Fibroblast of skin of back (primary cell): ENCODE data around the gene VAC14.
A peak's percentile ranks its signal among the peaks of the same experiment; 100 is the strongest.
"Not testable (repeated sequence)": the region's sequence is repeated elsewhere in the genome, so short reads cannot be mapped to it uniquely, and the experiment has no call there.

Experiments used
- DNase-seq: peaks from one replicate; pipeline ENCODE4 v3.0.0-alpha.2; 2013

The VAC14 gene

DNA sequence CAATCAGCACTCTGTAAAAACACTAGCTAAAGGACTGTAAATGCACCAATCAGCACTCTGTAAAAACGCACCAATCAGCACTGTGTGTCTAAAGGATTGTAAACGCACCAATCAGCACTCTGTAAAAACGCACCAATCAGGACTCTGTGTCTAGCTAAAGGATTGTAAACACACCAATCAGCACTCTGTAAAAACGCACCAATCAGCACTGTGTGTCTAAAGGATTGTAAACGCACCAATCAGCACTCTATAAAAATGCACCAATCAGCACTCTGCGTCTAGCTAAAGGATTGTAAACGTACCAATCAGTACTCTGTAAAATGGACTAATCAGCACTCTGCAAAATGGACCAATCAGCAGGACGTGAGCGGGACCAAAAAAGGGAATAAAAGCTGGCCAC lies 58.0 kb downstream of the VAC14 start:
- not testable (repeated sequence) for DNase-seq

DNA sequence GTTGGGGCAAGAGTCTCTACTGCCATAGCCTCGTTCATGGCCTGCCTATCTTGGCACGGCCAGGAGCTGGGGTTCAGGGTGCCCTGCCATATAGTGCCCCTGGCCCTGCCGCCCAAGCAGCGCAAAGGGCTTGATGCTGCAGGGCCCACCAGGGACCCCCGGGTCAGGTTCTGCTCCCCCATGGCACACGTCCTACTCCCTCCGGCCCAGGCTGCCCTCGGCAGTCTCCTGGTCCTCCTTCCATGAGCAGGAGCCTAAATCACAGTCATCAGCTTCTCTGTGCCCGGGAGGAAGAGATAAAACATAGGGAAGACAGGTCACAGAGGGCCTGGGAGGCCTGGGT lies 59.2 kb downstream of the VAC14 start:
- DNase-seq: no peak

DNA sequence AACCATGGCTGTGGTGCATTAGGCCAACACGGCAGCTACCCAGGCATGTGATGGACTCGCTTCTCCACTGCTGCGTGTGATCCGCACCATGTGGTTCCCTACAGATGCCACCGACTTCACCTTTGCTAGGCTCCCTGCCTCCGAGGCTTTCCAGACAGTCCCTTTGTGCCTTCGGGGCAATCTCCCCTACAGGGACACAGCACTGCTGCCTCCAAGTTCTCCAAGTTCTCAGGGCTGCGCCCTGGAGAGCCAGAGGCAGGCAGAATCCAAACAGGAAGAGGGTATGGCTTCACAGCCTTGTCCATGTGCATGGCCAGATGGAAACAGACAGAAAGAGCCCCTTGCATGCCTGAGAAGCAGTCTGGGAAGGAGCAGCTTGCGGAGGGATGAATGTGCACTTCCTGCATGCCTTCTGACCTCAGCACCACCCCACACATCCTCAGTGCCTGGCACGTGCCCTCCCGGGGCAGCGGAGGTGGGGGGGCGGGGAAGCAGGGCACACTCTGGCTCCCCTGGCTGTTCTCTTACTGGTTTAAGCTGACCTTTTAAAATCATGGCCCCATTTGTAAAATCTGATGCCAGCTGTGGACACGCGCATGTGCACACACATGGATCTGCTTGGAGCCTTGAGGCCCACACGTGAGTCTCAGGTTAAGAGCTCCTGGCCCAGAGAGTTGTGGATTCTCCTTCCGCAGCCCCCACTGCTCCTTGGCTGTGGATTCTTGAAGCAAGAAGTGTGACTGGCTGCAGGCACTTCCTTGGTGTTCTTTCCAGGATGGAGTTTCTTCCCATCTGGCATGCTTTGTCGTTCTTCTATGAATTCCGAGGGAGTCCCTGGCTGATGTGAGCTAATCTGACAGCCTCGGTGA lies 59.8 kb downstream of the VAC14 start:
- peak; percentile 89 for DNase-seq

DNA sequence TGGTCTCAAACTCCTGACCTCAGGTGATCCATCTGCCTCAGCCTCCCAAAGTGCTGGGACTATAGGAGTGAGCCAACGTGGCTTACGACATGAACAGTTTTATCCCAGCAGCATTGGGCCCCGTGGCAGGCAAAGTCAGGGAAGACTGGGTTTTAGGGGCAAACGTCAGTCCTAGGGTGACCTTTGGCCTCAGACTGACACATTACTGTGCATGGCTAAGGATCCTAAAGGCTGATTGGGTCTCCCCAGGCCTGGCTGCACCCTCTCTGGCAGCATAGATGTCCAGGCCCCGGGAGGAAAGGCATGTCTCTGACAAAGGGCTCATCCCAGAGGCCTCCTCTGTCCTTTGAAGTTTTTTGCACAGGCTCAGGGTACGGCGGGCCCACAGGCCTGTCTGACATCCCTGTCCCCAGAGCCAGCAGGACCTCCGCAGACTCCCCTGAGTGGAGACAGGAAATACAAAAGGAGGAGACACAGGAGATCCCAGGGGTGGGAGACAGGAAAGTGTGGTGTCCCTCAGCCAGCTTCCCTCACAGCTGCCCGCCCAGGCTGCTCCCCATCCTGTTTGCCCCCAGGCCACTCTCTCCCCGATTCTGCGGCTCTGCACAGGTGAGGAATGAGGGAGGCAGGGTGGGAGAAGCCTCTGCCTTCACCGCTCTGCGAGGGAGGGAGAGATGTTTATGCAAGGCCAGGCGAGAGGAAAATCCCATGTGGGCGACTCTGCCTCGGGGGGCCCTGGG lies 60.6 kb downstream of the VAC14 start:
- no peak for DNase-seq

DNA sequence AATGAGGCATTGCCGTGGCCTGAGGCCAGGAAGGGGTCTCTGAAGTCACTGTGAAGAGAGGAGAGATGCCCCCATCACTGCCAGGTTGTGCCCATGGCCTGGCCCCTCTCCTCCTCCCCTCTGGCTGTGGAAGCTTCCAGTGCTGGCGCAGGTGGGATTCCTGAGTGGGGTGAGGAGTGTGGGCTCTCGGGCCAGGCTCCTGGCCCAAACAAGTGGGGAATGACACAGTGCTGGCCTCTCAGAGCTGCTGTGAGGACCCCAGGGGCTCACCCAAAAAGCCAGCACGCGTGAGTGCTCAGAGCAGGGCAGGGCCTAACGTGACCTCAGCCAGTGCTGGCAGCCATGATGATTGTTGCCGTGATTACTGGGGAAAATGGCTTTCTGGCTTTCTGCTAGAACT lies 61.6 kb downstream of the VAC14 start:
- DNase-seq: no peak

DNA sequence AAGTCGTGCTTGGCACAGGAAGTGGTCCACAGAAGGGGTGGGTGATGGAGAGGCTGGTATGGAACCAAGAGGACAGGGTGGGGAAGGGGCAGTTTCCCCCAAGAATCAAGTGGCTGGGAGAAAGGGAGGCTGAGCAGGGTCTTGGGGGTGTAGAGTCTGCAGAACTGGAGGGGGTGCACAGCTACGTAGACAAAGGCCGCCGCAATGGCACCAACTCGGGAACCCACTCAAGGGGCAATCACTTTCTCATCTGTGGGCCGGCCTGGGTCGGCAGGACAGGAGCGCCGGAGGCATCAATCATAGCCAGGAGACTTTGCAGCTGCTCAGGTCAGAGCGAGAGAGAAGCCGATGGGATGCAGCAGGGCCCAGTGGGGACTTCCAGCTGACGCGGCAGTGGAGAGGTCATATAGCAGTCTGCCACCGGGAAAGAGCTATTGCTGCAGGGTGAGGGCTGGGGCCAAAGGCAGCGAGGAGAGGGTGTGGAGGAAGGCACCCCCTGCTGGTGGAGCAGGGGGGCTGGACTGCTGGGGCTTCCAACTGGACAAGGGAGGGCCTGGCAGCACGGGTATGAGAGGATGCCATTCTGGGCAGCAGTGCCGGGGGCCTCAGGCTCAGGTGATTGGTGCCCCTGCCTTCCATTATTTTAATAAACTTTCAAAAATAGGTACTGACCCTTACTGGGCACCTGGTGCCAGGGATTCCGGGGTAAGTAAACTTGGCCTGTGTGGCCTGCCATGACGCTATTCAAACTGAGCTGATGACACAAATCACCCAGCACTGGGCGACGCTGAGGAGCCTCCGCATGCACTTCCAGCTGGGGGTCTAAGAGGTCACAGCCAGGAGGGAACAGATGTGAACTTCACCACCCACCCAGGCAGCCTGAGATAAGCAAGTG lies 62.6 kb downstream of the VAC14 start:
- DNase-seq: peak; percentile 67

DNA sequence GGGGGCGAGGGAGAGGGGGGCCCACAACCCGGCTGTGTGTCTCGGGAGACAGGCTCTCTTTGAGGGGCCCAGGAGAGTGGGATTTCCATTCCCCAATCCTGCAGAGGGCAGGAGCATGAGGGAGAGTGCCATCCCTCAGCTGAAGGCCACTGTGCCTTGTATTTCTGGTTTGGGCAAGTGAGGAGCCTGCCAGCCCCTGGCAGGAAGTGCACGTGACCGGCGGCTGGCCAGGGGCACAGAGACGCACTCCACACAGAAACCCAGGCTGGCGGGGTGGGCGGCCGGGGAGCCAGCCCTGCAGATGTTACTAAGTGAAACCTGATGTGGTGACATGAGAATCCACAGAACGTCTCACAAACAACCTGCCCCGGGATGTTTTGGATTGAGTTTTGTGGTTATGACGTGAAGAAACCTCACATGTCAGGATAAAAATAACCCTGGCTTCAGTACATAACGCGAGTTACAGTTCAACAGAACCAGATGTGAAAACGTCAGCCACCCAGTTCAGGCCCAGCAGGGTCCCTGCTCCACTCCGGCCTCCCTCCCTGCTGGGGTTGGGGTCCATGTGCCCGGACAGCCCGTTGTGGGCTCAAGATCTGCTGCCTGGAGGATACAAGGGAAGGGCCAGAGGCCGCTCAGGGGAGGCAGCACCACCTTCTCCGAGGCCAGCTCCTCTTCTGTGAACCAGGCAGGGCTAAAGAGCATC lies 63.4 kb downstream of the VAC14 start:
- DNase-seq: peak; percentile 84

DNA sequence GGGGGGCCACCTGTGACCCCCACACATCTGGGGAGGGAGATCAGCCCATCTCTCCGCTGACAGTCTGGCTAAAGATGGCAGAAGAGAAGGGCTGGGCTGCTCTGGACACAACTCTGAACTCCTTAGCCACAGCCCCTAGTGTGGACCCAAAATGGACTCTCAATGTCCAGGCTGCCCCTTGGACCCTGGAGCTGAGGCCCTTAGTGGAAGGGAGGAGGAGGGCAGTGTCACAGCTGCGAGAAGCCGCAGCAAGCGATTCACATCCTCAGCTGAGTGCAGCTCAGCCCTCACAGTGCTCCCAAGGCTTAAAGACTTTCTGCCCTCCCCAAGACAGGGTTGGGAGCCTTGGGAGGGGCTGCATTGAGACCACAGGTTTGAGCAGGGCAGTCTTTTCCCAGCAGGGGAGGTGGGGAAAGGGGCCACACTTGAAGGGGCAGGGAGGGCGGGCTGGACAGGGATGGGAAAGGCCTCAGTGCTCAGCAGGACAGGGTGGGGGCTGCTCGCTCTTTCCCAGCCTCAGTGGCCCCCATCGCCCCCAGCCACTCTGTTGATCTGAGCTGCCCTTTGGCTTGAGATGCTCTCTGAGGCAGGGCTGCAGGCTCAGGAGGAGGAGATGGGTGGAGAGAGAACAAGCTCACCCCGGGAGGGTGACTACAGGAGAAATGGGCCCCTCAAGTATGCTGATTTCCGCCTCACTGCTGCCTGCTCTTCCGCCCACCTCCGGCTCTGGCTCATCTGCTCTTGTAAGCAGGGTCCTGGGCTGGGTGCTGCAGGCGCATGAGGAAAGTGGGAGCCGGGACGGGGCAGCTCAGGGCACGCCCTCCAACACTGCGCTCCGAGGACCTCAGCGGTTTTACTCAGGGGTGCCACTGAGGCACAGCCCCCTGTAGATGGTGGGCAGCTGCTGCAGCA lies 64.2 kb downstream of the VAC14 start:
- no peak for DNase-seq

DNA sequence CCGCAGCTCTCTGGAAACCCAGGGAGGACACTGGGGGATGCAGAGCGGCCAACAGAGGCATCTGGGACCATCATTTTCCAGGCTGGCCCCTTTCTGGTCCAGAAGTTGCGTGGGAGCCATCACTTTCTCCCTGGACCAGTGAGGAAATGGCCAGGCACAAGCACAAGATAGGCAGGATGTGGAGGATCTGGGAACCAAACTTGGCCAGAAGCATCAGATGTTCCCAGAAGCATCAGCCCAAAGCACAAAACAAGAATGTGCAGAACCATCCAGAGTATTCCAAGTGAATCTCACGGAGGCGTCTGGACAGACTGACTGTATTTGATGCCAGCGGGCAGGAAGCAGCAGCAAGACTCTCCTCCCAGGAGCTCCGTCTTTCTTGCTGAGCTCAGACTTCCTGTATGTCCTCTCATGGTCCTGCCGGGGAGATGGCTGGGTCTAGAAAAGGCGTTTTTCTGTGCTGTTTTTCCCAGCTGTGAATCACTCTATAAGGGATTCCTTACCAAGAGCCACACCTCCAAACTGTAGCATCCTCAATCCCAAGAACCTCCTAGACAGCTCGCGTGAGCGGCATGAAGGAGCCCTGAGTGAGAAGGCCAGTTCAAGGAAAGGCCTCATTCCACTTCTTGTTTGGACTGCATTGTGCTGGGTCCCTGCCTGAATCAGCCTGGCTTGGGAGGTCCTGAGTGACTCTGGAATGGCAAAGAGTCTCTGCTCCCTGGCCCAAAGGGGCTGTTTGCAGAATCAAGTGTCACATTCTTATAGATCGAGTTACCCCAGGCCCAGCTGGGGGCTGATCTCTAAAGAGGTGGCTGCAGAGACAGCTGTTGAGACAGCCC lies 65.6 kb downstream of the VAC14 start:
- DNase-seq: peak; percentile 95

DNA sequence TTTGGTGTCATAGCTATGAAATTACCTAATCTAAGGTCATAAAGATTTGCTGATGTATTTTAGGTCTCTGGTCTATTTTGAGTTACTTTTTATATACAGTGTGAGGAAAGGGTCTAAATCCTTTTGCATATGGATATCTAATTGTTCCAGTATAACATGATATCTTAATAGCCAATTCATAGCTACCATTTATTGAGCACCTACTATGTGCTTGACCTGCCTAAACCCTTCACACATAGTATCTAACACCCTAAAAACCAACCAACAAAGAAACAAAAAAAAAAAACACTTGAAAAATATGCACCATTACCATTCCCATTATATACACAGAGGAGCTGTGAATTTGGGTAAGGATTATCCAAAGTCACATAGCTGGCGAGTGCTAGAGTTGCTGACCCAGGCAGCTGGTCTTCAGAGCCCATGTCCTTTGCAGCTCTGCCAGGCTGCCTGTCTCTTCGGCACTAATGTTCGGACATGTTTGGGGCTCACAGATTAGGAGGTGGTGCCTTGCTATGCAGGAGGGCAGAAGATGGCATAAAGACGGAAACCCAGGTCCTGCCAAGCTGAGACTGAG lies 66.3 kb downstream of the VAC14 start:
- DNase-seq: no peak

DNA sequence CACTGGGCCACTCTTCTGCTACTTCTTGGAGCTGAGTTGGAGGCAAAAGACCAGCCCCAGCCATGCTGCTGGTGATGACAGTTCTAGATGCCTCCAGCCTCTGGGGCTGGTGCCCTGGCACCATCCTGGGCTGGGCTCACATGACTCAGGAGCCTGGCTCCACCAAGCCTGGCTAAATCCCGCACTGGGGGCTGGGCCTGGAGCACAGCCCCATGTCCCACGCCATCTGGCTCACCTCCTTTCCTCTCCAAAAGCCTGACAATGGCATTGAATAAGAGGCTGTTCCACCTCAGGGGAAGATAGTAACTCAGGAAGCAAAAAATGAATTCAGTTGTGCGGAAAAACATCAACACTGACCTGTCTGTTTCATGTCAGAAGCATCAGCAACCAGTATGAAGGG lies 70.0 kb downstream of the VAC14 start:
- no peak for DNase-seq

DNA sequence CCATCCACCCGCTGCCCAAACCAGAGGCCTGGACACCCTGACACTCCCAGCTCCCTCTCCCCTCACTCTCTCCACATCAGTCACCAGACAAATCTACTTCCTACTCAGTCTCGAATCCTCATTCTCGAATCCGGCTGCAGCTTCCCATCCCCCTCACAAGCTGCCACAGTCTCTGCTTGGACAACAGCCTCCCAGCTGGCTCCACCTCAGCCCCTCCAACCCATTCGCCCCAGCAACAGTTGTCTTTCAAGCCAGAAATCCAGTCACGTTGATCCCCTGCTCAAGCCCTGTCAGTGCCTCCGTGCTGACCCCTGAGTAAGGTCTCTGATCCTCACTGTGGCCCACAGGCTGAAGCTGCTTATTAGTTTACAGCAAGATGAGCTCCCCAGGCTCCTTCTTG lies 70.9 kb downstream of the VAC14 start:
- no peak for DNase-seq

DNA sequence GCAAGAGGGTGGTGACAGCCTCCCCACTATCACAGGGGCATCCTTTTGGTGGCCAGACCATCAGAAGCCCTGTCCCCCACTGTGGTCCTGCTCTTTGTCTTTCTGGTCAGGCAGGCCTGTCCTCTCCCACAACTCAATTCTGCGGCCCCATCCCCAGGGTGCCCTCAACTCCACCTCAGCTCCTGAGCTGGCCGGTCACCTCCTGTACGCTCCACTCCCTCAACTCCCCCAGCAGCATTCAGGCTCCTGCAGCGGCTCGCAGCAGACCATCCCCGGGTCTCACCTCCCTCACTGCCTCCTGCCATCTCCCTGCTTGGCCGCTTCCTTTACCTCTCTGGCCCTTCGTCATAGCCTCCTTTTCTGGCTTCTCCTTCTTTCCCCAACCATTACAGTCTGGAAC lies 71.7 kb downstream of the VAC14 start:
- no peak for DNase-seq

DNA sequence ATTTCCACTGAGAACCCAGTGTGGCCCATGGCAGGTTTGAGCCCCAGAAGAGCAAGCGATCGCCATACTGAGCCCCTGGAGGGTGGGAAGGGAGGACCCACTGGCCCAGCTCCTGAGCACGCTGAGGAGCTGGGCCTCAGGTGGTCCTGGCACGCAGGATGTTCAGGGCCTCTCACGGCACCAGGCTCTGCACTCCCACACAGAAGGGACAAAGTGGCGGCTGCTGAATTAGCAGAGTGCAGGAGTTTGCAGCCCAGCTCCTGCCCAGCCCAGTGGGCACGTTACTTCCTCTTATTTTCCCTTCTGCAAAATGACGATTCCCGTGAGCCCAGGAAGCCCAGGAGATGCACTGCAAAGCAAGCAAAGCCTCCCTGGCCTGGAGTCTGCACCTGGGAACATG lies 72.8 kb downstream of the VAC14 start:
- DNase-seq: no peak

DNA sequence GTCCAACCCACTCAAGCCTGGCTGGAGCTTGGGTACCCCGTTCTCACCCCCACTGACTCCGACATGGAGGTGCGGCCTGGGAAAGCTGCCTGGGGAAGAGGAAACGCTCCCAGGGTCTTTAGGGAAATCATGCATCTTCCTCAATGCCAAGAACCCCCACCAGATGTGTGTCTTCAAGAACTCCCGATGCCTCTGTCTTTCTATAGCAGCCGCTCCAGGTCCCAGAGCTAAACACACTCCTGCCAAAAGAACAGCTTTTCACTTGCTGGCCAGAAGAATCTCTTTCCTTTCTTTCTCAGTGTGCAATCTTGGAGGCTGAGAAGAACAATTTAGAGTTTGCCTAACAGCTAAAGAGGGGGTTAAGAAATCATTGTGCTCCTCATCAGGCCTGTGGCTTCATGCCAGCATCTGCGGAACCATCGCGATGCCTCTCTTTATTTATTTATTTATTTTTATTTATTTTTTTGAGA lies 74.0 kb downstream of the VAC14 start:
- no peak for DNase-seq

DNA sequence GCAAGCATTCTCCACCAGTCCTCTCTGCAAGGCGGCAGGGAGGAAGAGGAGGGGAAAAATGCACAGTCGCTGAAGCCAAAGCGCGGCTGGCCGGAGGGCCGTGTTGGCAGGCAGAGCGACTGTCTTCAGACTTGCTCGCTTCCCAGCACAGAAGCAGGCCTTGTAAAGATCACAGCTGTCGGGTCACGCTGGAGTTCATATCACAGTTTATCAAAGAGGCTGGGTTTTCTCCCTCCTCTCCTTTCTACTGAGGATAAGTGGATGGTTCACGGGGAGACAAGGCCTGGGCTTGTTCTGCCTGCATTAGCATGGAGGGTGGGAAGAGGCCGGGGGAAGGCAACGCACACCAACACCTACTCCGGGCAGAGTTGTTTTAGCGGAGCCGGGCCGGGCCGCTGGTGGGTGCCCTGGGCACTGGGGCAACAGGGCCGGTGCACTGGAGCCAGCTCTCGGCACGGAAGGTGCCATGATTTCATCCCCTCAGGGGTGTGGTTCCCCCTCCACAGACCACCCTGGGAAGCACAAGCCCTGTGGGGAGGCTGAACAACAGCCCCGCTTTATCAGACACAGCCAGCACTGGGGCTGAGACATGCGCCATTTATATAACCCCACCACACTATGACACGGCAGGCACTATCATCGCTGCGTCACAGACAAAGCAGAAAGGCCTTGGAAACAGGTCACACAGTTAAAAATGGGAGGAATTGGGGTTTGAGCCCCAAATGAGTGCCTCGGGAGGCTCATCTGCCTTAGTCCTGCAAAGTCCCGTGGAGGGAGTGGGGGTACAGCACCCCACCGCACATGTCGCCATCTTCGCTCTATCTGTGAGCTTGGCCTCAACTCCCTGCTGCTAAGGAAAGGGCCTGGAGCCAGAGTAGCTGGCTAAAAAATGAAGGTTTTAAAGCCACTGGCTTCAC lies 74.8 kb downstream of the VAC14 start:
- DNase-seq: no peak

DNA sequence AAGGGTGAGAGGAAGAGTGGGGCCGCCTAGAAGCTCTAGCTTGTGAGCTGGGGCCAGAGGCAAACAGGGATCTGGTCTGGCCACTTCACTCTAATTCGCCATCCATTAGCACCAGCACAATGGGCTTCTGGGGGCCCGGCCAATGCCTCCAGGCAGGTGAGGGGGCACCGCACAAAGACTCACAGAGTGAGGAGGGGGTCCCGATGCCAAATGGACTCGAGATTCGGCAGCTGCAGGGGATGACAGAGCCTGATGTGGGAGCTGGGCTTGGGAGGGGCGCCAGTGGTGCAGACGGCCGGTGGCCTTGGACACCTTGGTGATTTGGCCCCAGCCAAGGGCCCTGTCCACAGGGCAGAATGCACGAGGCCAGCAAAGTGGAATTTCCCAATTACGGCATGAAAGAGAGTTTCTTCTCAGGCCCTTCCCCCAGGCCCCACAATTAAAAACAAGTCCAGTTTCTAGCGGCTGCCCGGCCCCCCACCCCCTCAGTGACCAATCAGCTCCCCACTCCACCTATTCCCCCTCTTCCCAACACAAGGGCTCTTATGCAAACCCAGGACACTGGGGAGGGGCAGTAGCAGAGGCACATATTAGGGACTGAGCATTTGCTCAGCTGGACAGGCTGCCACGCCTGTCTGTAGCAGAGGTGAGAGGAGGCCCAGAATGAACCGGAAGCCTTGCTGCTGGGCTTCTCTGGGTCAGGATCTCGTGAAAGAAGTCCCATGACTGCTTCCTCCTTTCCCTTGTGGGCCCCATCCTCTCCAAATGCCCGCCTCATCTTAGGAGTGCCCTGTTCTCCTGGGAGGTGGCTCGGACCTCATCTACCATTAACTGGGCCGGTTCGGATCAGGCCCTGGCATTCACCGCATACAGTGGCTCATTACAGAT lies 75.7 kb downstream of the VAC14 start:
- DNase-seq: no peak
